Right renal pelvis (tissue), 4 donors: ENCODE measurements around the gene FSIP2. TPM values are rescaled to one million over a fixed set of nuclear protein-coding genes. Genes with fewer than 3 reads are reported as not detected.
"Not testable (repeated sequence)": the region's sequence is repeated elsewhere in the genome, so short reads cannot be mapped to it uniquely, and the experiment has no call there.

Source experiments
- DNase-seq, 4 donors: peaks; one replicate each; pipeline ENCODE4 v3.0.0-alpha.2; 2013; ENCODE audit warnings: low read depth in 4 of 4, low spot score in 3 of 4, missing footprints in 1 of 4
- polyA plus RNA-seq, 4 donors: library from polyadenylated mRNA; unstranded; fragments of 120-200 nt; gene quantifications; one replicate each; pipeline ENCODE4 v1.2.1, GENCODE V29; 2013; ENCODE audit not compliant: insufficient read length in 4 of 4

FSIP2 gene
- polyA plus RNA-seq, 4 donors, result 1.9 to 3.1 (median 2.8) TPM

GRCh38 chr2:185806783-185807182 lies 68.2 kb downstream of the FSIP2 start:
- DNase-seq, result no peak

- DNase-seq, result no peak
Observed at GRCh38 chr2:185807351-185807750, 68.7 kb downstream of the FSIP2 start.

GRCh38 chr2:185811580-185811979 lies 73.0 kb downstream of the FSIP2 start:
- DNase-seq, result no peak

DNA sequence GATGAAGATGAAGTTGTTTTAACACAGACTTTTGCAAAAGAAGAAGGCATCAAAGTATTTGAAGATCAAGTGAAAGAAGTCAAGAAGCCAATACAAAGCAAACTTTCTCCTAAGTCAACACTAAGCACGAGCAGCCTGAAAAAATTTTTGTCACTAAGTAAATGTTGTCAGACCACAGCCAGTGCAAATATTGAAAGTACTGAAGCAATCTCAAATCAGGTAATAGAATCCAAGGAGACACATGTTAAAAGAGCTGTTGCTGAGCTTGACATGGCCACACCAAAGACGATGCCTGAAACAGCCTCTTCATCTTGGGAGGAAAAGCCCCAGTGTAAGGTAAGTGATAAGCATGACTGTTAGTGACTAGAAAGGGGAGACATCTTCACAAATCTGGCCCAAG lies 75.1 kb downstream of the FSIP2 start:
- no peak for DNase-seq

GRCh38 chr2:185817991-185818390 lies 79.4 kb downstream of the FSIP2 start:
- no peak for DNase-seq

DNA sequence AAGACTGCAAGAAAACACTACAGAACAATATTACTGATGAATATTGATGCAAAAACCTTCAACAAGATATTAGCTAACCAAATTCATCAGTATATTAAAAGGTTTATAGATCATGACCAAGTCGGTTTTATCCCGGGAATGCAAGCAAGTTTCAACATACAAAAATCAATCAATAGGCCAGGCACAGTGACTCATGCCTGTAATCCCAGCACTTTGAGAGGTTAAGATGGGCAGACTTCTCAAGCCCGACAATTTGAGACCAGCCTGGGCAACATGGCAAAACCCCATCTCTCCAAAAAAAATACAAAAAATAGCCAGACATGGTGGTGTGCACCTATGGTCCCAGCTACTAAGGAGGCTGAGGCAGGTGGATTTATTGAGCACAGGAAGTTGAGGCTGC lies 82.9 kb downstream of the FSIP2 start:
- no peak for DNase-seq

- DNase-seq, result no peak
Observed at GRCh38 chr2:185823773-185824172, 85.2 kb downstream of the FSIP2 start.

DNA sequence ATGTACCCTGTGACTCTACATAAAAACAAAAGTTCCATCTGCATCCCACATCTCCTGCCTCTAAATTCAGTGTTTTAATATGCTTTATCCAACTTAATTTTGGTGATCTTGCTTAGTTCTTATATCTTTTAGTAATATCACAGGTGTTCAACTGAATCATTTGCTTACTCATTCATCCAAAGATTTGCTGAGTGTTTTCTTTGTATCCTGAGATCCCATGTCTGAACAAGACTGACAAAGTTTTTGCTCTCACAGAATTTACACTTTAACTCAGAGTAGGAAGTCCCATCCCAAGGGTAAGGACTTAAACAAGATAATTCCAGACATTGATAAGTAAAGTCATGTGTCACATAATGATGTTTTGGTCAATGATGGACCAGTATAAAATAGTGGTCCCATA lies 87.0 kb downstream of the FSIP2 start:
- no peak for DNase-seq

GRCh38 chr2:185828326-185828725 lies 89.7 kb downstream of the FSIP2 start:
- DNase-seq, result no peak

GRCh38 chr2:185833864-185834263 lies 95.3 kb downstream of the FSIP2 start:
- DNase-seq, result no peak

DNA sequence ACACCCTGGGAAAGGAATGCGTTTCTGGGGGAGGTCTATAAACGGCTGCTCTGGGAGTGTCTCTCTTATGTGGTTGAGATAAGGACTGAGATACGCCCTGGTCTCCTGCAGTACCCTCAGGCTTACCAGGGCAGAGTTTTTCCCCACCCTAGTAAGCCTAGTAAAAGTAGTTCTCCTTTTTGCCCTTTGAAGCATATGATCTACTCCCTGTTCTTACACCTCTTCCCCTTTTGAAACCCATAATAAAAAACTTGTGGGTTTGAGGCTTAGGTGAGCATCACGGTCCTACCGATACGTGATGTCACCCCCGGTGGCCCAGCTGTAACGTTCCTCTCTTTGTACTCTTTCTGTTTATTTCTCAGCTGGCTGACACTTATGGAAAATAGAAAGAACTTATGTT lies 97.4 kb downstream of the FSIP2 start:
- DNase-seq, result no peak

DNA sequence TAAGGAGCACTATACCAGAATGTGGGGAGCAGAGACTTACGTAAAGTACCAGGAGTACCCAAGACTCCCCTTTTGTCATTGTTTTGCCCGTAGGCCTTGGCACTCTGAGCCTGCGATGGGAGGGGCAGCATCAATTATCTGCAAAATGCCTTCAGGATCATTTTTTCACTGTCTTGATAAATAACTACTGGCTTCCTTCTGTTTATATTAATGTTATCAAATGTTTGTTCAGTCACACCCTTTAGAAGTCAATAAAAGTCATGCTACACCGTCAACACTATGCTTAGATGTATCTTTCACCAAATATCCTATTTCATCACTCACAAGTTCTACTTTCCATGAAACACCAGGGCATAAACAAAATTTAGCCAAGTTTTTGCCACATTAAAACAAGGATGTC lies 116.3 kb downstream of the FSIP2 start:
- DNase-seq, result no peak

DNA sequence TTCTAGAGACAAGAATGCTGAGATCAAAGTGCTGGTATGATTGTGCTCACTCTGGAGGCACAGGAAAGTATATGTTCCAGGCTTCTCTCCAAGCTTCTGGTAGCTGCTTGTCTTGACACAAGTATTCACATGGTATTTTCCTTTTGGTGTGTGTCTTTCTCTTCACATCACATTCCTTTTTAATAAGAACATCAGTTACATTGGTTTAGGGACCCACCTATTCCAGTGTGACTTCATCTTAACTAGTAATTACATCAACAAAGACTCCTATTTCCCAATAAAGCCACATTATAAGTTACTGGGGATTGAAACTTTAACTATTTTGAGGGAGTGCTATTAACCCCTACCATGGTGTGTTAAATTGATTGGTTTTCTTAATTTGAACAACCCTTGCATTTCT lies 119.1 kb downstream of the FSIP2 start:
- no peak for DNase-seq

DNA sequence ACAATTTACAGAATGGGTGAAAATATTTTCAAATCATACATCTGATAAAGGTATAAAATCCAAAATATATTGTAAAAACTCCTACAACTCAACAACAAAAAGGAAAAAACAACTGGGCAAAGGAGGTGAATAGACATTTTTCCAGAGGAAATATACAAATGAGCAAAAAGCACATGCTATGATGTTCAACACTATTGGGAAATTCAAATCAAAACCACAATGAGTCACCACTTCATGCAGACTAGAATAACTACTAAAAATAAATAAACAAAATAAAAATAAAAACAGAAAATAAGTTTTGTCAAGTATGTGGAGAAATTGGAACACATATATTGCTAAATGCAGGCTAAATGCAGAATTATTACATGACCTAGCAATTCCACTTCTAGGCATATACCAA lies 120.9 kb downstream of the FSIP2 start:
- no peak for DNase-seq

DNA sequence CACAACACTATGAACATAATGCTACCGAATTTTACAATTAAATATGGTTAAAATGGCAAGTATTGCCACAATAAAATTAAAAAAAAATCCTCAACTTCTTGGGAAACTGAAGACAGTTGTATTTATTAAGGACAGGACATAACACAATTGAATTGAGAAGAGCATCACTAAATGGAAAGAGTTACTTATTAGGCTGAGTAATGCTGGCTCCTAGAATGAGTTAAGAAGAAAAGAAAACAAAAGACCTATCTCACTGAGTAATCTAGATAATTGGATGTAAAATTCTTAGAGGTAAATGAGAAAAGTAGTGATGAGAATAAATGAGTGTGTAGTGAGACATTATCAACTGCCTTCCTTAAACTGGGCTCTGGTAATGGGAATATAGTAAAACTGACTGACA lies 121.7 kb downstream of the FSIP2 start:
- no peak for DNase-seq

- no peak for DNase-seq
Observed at GRCh38 chr2:185862657-185863398, 124.2 kb downstream of the FSIP2 start.

GRCh38 chr2:185864468-185865260 lies 126.1 kb downstream of the FSIP2 start:
- not testable (repeated sequence) for DNase-seq

DNA sequence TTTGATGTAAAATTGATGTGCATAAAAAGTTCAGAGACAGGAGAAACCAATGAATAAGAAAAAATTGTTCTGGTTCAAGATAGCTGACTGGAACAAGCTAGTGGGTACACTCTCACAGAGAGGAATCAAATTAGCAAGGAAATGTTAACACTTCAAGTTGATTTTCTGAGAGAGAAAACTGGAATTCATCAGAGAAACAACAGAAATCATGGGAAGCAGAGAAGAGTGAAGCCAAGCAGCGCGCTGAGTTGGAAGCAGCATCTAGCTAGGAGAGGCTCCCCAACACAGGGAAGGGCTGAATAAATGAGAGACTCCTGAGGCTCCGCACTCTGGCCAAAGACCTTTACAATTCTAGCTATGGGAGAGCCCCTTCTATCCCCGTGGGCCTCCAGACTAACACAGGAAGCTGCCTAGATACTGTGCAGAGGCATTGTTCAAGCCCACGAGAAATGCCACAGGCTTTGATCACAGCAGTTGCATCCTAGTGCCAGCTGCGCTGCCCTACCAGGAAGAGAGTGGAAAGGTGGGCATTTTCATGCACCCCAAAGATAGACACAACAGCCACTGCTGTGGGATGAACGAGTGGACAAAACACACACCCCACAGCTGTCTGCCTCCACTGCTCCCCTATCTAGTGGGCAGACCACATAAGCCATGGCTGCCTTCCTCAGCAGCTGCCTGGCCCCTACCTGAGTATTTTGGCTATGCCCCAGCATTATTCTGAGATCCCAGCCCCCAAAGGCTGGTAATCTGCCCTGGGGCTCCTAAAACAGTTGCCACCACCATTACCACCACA lies 136.7 kb downstream of the FSIP2 start:
- no peak for DNase-seq

DNA sequence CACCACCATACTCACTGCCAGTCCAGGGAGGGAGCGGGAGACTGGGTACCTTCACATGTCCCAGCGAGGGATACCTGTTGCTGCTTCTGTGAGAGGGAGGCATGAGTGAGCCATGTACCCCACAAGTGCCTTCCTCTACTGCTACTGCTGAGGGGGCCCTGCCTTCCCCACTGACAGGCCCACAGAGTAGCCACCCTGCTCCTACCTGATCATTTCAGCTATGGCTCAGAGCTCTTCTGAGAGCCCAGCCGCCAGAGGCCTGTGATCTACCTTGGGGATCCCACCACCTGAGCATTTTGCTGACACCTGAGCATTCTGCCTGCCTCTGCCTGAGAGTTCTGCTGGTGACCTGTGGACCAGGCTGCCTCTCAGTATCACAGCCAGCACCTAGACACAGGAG lies 137.6 kb downstream of the FSIP2 start:
- no peak for DNase-seq

DNA sequence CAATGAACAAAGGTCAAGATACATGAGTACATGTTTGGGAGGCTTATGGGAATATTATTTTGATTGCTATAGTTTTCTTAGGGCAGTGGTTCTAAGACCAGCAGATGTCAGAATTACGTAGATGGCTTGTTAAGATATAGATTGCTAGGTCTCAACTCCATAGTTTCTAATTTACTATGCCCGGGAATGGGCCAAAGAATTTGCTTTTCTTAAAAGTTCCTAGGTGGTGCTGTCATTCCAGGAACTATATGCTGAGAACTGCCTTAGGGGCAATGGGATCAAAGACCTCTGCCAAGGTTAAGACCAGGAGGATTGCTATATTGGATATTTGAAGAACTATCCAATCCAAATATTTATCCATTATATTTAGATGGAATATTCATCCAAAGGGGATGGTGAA lies 141.8 kb downstream of the FSIP2 start:
- no peak for DNase-seq
